ENCODE results near the gene TMEM254. TPM values are rescaled to one million over a fixed set of nuclear protein-coding genes. Genes with fewer than 3 reads are reported as not detected.
"Not testable (repeated sequence)": the region's sequence is repeated elsewhere in the genome, so short reads cannot be mapped to it uniquely, and the experiment has no call there.

The TMEM254 gene
- total and polyA plus RNA-seq, 10 donors: 6.9 to 14.8 (median 10.7) TPM

DNA sequence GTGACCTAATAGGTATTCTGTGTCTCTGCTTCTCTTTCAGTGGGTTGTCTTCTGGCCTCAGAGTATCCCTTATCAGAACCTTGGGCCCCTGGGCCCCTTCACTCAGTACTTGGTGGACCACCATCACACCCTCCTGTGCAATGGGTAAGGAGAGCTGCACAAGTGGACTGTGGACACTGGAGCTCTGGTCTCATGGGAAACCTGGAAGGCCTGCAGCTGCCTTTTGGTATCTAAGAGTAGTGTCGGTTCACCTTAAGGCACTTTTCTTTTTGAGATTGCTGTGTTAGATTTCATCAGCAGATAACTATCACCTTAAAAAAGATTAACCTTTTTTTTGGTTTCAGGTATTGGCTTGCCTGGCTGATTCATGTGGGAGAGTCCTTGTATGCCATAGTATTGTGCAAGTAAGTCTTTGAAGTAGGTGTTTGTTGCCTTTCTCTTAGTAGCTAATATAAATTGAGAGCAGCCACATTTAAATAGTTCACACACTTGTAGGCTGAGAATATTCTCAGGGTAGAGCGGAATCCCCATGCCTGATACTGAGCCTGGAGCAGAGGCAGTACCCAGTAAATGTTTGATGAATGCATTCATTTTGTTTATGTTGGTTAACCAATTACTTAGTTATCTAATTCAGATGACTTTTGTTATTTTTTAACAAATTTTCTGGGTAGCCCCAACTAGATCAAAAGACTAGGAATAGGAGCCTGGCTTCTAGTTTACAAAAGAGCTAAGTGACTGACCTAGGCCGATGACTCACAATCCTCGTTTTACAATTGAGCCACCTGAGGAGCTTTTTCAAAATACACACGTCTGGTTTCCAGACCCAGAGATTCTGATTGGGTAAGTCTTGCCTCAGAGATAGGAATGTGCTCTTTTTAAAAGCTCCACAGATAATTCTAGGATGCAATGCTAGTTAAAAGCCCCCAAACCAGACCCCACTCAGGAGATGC, 3.6 kb downstream of the TMEM254 start:
- intact Hi-C loops (cut with DNase I; ENCODE audit: low total_unique reads): no loop called here
- Histone ChIP-seq H3K27ac (no peak overlapping the region), H3K27me3 (replicated peaks in 1 of 7) (no peaks in the 10 kb centered on the region), H3K4me3 (no peak overlapping the region), H3K4me1 (peaks cover 0 to 24% (median 19%) of the 10 kb centered on the region in 6 donors), H3K36me3 (peaks cover 0 to 54% (median 30%) of the 10 kb centered on the region in 6 donors), H3K9me3 (no peaks in the 10 kb centered on the region)
- DNase-seq: no peak
- WGBS, 5 donors: 69 to 82% (median 77%) methylated on average over 5 of the region's 5 CpGs
- TF ChIP-seq POLR2A (IDR thresholded peaks at IDR 0.05): no peak
- TF ChIP-seq, protein P1, sequence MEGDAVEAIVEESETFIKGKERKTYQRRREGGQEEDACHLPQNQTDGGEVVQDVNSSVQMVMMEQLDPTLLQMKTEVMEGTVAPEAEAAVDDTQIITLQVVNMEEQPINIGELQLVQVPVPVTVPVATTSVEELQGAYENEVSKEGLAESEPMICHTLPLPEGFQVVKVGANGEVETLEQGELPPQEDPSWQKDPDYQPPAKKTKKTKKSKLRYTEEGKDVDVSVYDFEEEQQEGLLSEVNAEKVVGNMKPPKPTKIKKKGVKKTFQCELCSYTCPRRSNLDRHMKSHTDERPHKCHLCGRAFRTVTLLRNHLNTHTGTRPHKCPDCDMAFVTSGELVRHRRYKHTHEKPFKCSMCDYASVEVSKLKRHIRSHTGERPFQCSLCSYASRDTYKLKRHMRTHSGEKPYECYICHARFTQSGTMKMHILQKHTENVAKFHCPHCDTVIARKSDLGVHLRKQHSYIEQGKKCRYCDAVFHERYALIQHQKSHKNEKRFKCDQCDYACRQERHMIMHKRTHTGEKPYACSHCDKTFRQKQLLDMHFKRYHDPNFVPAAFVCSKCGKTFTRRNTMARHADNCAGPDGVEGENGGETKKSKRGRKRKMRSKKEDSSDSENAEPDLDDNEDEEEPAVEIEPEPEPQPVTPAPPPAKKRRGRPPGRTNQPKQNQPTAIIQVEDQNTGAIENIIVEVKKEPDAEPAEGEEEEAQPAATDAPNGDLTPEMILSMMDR (IDR thresholded peaks at IDR 0.05 in 8 of 11, conservative IDR thresholded peaks at IDR 0.05 in 3 of 11): no peak
- no peak for TF ChIP-seq POLR2AphosphoS5 (IDR thresholded peaks at IDR 0.05)

DNA sequence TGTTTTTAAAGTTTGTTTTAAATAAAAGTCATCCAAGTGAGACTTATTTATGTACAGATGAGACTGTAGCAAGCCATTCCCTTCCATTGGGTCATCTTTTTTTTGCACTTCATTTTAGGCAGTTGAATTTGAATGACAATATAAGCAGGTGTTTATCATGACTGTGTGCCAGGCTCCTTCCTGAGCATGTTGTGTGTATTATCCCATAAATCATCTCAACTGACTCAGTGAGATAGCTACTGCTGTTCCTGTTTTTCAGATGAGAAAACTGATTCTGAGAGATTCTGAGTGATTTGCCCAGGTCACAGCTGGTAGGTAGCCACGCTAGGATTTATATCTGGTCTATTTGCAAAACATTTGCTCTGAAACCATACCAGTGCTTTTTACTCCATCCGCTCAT, 11.7 kb downstream of the TMEM254 start:
- Histone ChIP-seq H3K4me1 (no peaks in the 10 kb centered on the region), H3K36me3 (peaks cover 0 to 63% (median 18%) of the 10 kb centered on the region in 6 donors), H3K9me3 (no peaks in the 10 kb centered on the region), H3K27me3 (replicated peaks in 1 of 7) (no peaks in the 10 kb centered on the region), H3K4me3 (no peak overlapping the region), H3K27ac (no peak overlapping the region)
- intact Hi-C loops (cut with DNase I; ENCODE audit: low total_unique reads): no loop called here
- TF ChIP-seq, protein P1 (IDR thresholded peaks at IDR 0.05 in 8 of 11, conservative IDR thresholded peaks at IDR 0.05 in 3 of 11): no peak
- no peak for TF ChIP-seq POLR2AphosphoS5 (IDR thresholded peaks at IDR 0.05)
- no peak for TF ChIP-seq POLR2A (IDR thresholded peaks at IDR 0.05)
- no peak for DNase-seq
- whole genome bisulfite sequencing, 5 donors: 57 to 65% (median 61%) methylated on average over 2 of the region's 2 CpGs

DNA sequence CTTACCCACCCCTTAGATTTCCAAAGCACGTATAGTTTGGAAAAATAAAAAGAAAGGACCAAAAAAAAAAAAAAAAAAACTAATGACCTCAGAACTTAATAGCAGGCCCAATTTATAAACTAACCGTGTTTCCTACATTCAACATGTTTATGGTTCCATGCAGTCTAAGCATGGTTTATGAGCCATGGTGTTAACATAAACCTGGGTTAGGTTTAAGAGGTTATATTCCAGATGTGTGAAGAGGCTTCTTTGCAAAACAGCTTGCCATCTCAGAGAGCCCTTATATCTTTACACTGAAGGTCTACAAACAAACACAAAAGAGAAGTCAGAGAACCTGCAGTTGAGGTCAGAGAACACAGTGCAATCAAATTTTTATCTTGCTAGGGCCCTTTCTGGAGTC, 15.8 kb downstream of the TMEM254 start:
- Histone ChIP-seq H3K36me3 (peaks cover 0 to 24% (median 5%) of the 10 kb centered on the region in 6 donors), H3K27ac (no peak overlapping the region), H3K4me3 (no peak overlapping the region), H3K4me1 (no peaks in the 10 kb centered on the region), H3K9me3 (no peaks in the 10 kb centered on the region), H3K27me3 (replicated peaks in 1 of 7) (no peaks in the 10 kb centered on the region)
- no peak for TF ChIP-seq POLR2A (IDR thresholded peaks at IDR 0.05)
- TF ChIP-seq POLR2AphosphoS5 (IDR thresholded peaks at IDR 0.05): no peak
- TF ChIP-seq, protein P1 (IDR thresholded peaks at IDR 0.05 in 8 of 11, conservative IDR thresholded peaks at IDR 0.05 in 3 of 11): no peak
- no peak for DNase-seq
- intact Hi-C loops (cut with DNase I; ENCODE audit: low total_unique reads): no loop called here
- 72 to 96% (median 87%) methylated on average over 2 of the region's 2 CpGs for WGBS, 5 donors

DNA sequence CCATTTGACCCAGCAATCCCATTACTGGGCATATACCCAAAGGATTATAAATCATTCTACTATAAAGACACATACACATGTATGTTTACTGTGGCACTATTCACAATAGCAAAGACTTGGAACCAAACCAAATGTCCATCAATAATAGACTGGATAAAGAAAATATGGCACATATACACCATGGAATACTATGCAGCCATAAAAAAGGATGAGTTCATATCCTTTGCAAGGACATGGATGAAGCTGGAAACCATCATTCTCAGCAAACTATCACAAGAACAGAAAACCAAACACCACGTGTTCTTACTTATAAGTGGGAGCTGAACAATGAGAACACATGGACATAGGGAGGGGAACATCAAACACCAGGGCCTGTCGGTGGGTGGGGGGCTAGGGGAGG, 19.8 kb downstream of the TMEM254 start:
- H3K9me3 ChIP-seq; H3K27me3 ChIP-seq (replicated peaks in 1 of 7); H3K36me3 ChIP-seq; intact Hi-C loops (cut with DNase I; ENCODE audit: low total_unique reads); H3K4me3 ChIP-seq; H3K4me1 ChIP-seq; H3K27ac ChIP-seq; DNase-seq: not testable (repeated sequence)
- 81 to 97% (median 90%) methylated on average over 2 of the region's 2 CpGs for WGBS, 5 donors

DNA sequence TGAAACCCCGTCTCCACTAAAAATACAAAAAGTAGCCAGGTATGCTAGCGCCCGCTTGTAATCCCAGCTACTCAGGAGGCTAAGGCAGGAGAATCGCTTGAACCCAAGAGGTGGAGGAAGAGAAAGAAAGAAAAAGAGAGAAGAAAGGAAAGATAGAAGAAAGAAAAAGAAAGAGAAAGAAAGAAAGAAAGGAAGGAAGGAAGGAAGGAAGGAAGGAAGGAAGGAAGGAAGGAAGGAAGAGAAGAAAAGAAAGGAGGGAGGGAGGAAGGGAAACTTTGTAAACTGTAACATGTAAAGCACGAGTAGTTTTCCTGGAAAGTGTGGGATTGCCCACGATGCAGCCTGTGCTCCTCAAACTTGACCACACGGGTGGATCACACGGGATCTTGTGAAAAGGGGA, 20.8 kb downstream of the TMEM254 start:
- H3K4me3 ChIP-seq; H3K4me1 ChIP-seq; intact Hi-C loops (cut with DNase I; ENCODE audit: low total_unique reads); H3K27me3 ChIP-seq (replicated peaks in 1 of 7); DNase-seq; H3K36me3 ChIP-seq; H3K27ac ChIP-seq; H3K9me3 ChIP-seq: not testable (repeated sequence)
- WGBS, 5 donors: 81 to 86% (median 84%) methylated on average over 8 of the region's 8 CpGs
